ENCODE measurements around the gene OR51L1. TPM values are rescaled to one million over a fixed set of nuclear protein-coding genes. Genes with fewer than 3 reads are reported as not detected.

OR51L1 gene
- total RNA-seq, 1 experiment from 2014 or later = not detected

GRCh38 chr11:4960877-4961276 lies 33.8 kb upstream of the OR51L1 start:
- ChIA-PET CTCF (no interaction called here), POLR2A (no interaction called here), RAD21 (ENCODE audit: low non-redundant PET in 1 of 2, low total read pairs in 2 of 2, uncharacterized antibody in 2 of 2, unreplicated experiment in 2 of 2) (no interaction called here)
- no peak overlapping the region for H3K4me2 ChIP-seq (ENCODE audit: low read length)
- H3K27ac ChIP-seq (ENCODE audit: low read depth, low read length) = no peak overlapping the region
- H3K9me3 ChIP-seq (ENCODE audit: control insufficient read depth in 1 of 2, insufficient read depth in 1 of 2, low read depth in 1 of 2, low read length in 2 of 2) = no peaks in the 10 kb centered on the region
- no peaks in the 10 kb centered on the region for H3K79me2 ChIP-seq (ENCODE audit: insufficient read depth, low read length)
- H3K27me3 ChIP-seq (ENCODE audit: insufficient read depth, low read length) = peaks cover 39% of the 10 kb centered on the region
- H3K4me1 ChIP-seq (ENCODE audit: control insufficient read depth in 1 of 2, insufficient read depth in 2 of 2, low read length in 2 of 2) = no peaks in the 10 kb centered on the region
- DNase-seq (ENCODE audit: low read depth, low spot score) (no peak), ATAC-seq (no peak)
- intact Hi-C loops (cut with micrococcal nuclease) = no loop called here
- BruUV-seq (replicated peaks) = no TSS peak
- TF ChIP-seq TCF7L2 (IDR thresholded peaks at IDR 0.05; ENCODE audit: borderline replicate concordance, extremely low read depth, insufficient read depth, insufficient read length) (no peak), ELF1 (IDR thresholded peaks at IDR 0.05; ENCODE audit: borderline replicate concordance, low read depth) (no peak), CTCF (IDR thresholded peaks at IDR 0.05 in 2 of 3, conservative IDR thresholded peaks at IDR 0.05 in 1 of 3; ENCODE audit: borderline replicate concordance in 1 of 3, insufficient read depth in 1 of 3, low read depth in 2 of 3, low read length in 2 of 3) (no peak), MAX (IDR thresholded peaks at IDR 0.05) (no peak), REST (IDR thresholded peaks at IDR 0.05; ENCODE audit: low read depth) (no peak), FOSL1 (IDR thresholded peaks at IDR 0.05; ENCODE audit: low read depth) (no peak), SP1 (IDR thresholded peaks at IDR 0.05; ENCODE audit: low read depth) (no peak), CBX3 (IDR thresholded peaks at IDR 0.05; ENCODE audit: low read depth) (no peak), ZBTB33 (IDR thresholded peaks at IDR 0.05; ENCODE audit: extremely low read depth, insufficient replicate concordance, low read length) (no peak), YY1 (IDR thresholded peaks at IDR 0.05; ENCODE audit: extremely low read depth, insufficient replicate concordance, low read depth, low read length) (no peak), RAD21 (IDR thresholded peaks at IDR 0.05; ENCODE audit: low read depth) (no peak), POLR2AphosphoS5 (IDR thresholded peaks at IDR 0.05; ENCODE audit: low read depth, low read length) (no peak), POLR2A (IDR thresholded peaks at IDR 0.05; ENCODE audit: borderline replicate concordance, extremely low read depth, insufficient read depth, insufficient read length) (no peak), SIN3A (IDR thresholded peaks at IDR 0.05; ENCODE audit: low read depth) (no peak), EZH2 (IDR thresholded peaks at IDR 0.05) (no peak), ZNF274 (IDR thresholded peaks at IDR 0.05; ENCODE audit: low read depth, low read length) (no peak), CEBPB (IDR thresholded peaks at IDR 0.05; ENCODE audit: low read depth) (no peak)
- H3K36me3 ChIP-seq (ENCODE audit: control insufficient read depth in 1 of 2, insufficient read depth in 2 of 2, low read length in 2 of 2) = no peaks in the 10 kb centered on the region
- no peaks in the 10 kb centered on the region for H4K20me1 ChIP-seq (ENCODE audit: insufficient read depth)
- no peaks in the 10 kb centered on the region for H3K9me2 ChIP-seq (ENCODE audit: insufficient read depth)
- no peak overlapping the region for H3K9ac ChIP-seq (ENCODE audit: low read length)
- no peak overlapping the region for H2AFZ ChIP-seq (ENCODE audit: low read depth, low read length, poor library complexity, severe bottlenecking)
- H3K4me3 ChIP-seq (replicated peaks in 1 of 2; ENCODE audit: low read depth in 1 of 2, low read length in 2 of 2) = no peak overlapping the region

All from HCT116 (cell line).